Activated gamma-delta T cell (primary cell): ENCODE results near the gene RTL1.

ENCODE experiments used
- DNase-seq: peaks from one replicate; lab custom pipeline; 2025; lab: John Stamatoyannopoulos, UW
- total RNA-seq, 2 donors: gene quantifications; one replicate each; lab custom pipeline; 2026; lab: John Stamatoyannopoulos, UW

RTL1 gene
- 0 reads per million in 2 donors for total RNA-seq

DNA sequence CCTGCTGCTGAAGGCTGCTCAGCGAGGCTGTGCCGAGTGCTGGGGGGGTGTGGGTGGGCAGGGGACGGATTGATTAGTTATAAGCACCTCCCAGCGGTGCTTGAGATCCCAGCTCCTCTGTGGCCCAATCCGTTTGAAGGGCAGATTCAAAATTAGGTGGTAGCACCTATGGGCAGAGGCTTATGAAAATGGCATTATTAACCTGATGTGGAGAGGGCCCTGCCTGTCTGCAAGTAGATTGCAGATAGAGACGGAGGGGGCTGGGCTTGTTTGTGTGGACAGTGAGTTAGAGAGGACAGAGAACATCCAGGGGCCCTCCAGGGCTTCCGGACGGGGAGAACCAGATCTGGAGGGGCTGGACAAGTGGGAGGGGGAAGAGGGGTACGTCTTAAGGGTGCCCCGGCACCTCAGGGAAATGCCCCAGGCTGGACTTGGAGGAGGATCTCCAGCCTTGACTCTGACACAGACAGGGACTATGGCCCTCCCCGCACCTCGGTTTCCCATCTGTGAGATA lies at the start of gene RTL1:
RTL1 (minus strand) TSS at position 51 of the 514 bp plus-strand sequence. CDS start 18,934 bp downstream, outside the sequence.
- DNase-seq: no peak

DNA sequence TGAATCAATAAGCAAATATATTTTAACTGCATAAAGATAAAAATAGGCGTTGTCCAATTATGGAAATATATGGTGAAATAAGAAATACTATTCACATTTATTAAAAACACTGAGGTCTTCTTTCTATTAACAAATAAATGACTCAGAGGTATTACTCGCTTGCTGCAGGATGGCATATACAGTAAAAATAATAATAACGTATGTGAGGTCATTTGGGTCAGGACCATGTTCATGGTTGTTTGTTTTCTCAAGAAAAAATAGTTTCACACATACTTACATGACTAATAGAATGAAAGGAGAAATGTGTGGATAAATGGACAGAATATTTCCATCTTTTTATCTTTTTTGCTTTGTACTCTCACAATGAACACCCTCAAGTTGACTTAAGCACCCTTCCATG lies 46.5 kb upstream of the RTL1 start:
- DNase-seq: no peak

GRCh38 chr14:100944052-100944451 lies 40.5 kb upstream of the RTL1 start:
- DNase-seq: no peak

DNA sequence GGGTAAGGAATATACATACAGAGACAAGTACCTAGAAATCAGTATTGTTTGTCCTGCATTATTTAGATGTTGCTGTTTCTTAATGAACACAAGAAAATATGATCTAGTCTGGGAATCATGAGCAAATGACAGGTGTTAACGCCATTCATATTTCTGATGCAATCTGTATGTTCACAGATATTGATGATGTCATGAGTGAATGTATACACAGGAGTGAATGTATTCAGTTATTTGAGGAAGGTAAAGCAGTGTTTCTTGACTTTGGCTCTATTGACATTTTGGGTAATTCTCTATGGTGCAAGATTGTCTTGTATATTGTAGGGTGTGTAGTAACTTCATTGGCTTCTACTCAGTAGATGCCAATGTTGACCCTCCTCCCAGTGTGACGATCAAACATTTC lies 26.7 kb upstream of the RTL1 start:
- no peak for DNase-seq

- no peak for DNase-seq
These were observed 12.0 kb upstream of the RTL1 start for GRCh38 chr14:100915560-100915959.

DNA sequence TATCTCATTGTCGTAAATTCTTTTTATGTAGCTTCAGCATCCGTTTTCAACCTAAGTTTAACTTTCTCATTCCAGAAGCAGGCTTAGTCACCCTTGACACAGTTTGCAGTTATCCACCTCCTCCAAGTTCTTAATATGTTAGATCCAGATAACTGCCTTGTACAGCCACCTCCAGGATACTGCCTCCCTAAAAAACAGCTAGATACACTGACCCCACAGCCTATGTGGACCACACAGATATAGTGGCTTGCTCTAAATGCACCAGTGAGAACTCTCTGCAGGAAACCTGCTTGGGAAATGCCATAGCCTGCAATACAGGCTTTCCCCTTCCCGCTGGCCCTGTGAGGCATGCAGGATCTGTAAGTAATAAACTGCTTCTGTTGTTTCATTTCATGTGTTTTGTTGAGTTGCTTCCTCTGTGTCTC lies 11.1 kb upstream of the RTL1 start:
- DNase-seq: no peak

DNA sequence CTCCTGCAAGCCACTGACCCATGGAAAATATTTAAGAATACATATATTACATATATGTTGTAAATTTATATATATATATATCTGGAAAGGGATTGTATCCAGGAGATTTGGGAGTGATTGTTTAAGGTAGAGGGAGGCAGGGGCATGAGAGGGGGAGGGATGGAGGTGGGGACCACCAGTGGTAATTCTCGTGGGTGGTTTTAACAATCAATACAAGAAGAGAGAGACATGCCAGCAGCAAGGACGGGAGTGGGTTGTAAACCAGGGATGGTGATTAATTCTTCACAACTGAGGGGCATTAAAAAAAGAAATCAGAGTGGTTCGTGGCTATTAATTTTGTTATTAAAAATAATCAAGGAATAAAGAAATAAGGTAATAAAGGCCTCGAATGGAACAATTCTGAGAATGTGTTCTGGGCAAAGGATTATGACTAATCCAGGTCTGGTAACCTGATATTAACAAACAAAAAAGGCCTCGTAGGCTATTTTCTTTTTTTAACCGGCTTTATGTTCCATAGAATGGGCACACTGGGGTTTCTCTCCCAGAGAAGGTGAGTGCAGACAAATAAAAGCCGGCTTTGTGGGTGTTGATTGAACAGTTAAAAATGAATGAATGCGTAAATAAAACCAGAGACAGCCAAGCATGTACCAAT lies 8.3 kb upstream of the RTL1 start:
- DNase-seq: no peak

GRCh38 chr14:100910888-100911664 lies 7.6 kb upstream of the RTL1 start:
- no peak for DNase-seq

DNA sequence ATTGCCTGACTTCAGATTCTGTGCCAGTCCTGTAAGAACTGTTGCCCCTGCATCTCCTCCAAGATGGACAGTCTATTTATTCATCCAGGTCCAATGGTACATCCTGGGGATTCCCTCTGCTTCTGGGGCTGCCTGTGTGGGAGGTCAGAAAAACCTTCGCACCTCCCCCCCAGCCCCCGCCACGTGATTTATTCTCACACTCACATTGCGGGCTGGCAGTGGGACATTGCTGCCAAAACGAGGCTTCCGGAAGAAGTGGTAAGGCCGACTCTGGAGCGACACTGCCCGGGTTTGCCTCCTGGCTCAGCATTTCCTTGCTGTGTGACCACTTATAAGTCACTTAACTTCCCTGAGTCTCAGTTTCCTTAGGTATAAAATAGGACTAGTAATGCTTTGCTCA lies 5.9 kb upstream of the RTL1 start:
- DNase-seq: no peak

- DNase-seq: no peak
These were observed 3.7 kb upstream of the RTL1 start for GRCh38 chr14:100907240-100907639.

GRCh38 chr14:100906420-100906819 lies 2.9 kb upstream of the RTL1 start:
- no peak for DNase-seq

DNA sequence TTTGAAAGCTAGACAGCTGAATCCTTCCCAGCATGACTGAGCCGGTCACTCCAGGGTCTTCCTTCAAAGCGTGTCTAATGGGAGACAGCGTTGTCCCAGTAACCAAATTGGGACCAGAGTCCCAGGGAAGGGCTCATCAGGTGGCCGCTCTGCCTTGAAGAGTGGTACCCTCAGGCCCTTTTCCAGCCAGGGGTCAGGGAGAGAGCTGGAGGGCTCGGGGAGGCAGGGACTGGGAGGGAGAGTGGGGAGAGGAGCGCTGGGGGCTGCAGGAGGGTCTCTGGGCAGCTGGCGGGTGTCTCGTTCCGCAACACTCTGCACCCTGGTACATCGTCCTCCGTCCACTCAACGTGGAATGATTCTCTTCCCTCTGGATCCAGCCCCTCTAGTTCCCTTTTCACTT lies 1.6 kb upstream of the RTL1 start:
- no peak for DNase-seq

- no peak for DNase-seq
These were observed 975 bp upstream of the RTL1 start for GRCh38 chr14:100904307-100905087.

GRCh38 chr14:100903134-100903468 lies 421 bp downstream of the RTL1 start:
- no peak for DNase-seq

DNA sequence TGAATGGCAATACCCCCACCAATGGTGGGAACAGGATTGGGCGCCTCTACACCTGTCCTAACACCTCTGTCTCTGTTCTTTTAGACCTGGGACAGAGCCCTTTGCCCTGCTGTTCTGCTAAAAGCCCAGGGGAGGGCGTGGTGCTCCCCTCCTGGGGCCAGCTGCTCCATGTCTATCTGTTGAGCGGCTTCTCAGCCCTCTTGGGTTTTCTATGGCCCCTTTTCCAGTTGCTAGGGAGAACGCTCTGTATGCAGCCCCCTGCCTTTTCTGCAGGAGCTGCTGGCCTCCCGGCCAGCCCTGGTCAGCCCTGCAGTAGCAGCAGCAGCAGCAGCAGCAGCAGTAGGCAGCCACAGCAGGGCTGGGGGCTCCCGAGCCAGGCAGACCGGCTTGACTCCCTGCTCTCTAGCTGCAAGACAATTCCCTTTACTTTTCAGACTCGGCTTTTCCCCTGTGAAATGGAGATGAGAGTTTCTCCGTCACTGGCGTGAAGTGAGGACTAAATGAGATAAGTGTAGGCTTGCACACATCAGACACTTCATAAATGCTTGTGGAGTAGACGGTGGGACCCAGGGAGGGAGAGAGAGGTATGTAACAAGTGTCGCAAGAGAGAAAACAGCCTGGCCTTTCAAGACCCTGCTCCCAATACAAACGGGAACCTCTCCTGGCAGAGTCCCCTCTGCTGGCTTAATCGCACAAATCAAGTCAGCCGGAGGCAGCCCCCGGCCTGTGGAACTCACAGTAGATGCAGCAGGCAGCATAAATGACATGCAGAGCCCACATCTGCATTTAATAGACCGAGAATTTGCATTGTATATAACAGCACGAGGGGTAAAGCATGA lies 1.0 kb downstream of the RTL1 start:
- DNase-seq: no peak

DNA sequence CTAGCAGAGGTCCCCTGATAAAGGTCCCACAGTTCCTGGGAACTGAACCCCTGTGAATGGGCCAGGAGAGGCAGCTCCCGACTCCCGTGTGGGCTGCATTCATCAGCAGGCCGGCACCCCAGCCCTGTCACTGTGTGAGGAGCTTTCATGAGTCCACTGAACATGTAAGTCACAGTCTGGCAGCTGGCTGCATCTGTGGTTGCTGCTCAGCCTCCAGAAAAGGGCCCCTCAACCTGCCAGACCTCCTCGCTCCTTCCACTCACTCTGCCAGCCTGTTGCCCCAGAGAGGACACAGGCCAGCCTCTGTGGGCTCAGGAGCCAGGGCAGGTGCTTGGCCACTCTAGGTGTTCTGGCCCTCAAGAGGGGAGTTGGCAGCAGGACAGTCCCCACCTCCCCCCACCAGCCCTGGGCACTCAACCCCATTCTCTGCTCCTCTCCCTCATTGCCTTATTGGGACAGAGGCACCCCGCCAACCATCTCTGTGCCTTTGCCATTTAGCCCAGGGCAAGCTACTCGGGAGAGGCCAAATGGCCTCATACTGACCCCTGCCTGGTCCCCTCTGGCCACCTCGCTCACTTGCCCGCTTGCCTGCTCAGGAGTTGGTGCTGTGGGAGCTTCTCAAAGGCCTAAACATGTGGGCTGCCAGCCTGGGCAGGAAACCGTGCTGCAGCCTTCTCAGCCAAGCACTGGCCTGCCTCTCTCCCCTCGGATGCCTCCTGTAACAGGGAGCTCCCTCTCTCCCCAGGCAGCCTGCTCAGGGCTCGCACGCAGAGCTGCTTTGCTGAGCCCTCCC lies 1.9 kb downstream of the RTL1 start:
- no peak for DNase-seq

DNA sequence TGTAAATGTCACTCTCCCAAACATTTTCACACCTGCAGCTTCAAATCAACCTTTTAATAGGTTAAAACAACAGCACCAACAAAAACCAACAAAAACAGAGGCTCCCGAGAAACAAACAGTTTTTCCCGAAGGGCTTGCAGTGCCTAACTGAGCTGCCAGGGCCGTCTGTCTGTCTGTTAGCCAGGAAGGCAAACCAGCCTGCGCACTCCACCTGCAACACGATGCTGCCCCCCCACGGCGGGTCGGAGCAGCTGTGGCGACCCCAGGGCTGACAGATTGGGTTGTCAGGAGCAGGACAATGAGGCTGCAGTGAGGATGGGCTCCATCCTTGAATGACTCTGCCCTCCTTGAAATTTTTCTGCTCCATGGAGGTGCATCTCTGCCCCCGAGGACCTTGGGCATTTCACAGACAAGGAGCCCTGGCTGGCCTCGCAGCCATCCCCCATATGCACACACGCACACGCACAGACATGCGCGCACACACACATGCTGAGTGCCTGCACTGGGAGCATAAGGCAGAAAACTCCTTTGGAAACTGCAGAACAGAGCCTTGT lies 2.6 kb downstream of the RTL1 start:
- no peak for DNase-seq

GRCh38 chr14:100899884-100900771 lies 3.4 kb downstream of the RTL1 start:
- no peak for DNase-seq
